Gastroesophageal sphincter (tissue), 3 donors: ENCODE results near the gene TAAR9.

Experiments
- CTCF ChIP-seq, 4 experiments: fragments of 200-600 bp in 2 of 4; fragments of 450-650 bp in 2 of 4; sonication (generic) in 1 of 4; IDR thresholded peaks; one replicate each; pipeline ENCODE4 v1.5.1; 2017 to 2019; ENCODE audit warnings: antibody characterized with exemption in 4 of 4, mild to moderate bottlenecking in 2 of 4, moderate library complexity in 2 of 4
- EP300 ChIP-seq: sonication (generic); formaldehyde crosslinking; IDR thresholded peaks from one replicate; pipeline ENCODE4 v1.6.1; 2017; ENCODE audit warnings: antibody characterized with exemption, mild to moderate bottlenecking

GRCh38 chr6:132504757-132505156 lies 33.3 kb upstream of the TAAR9 start:
- TF ChIP-seq EP300 (no peak), CTCF (IDR thresholded peaks at IDR 0.05) (no peak)
